Endothelial cell of umbilical vein (primary cell): Measurements from ENCODE around the gene CD44. TPM values are rescaled to one million over a fixed set of nuclear protein-coding genes. Genes with fewer than 3 reads are reported as not detected.

ENCODE experiments used
- BruUV-seq: library from RNA; stranded (reverse); fragments of 400-500 nt; replicated peaks from 2 replicates; lab custom pipeline; 2021; lab: Mats Ljungman, UMichigan
- CTCF ChIA-PET: fragments of 300-600, 350-600 bp; sonication (Branson Sonifier 250); formaldehyde crosslinking; loops from one replicate; lab custom pipeline; 2021; ENCODE audit warnings: antibody characterized with exemption, inconsistent platforms; lab: Charles Lee
- POLR2A ChIA-PET: fragments of 300-600, 350-600 bp; sonication (Branson Sonifier 250); formaldehyde crosslinking; loops from one replicate; lab custom pipeline; 2021; ENCODE audit warnings: antibody characterized with exemption, inconsistent platforms; lab: Charles Lee
- DNase-seq: peaks from one replicate; pipeline ENCODE4 v3.0.0-alpha.2; 2011; ENCODE audit warnings: low read depth, low spot score
- FAIRE-seq: peaks from 2 replicates; lab custom pipeline; 2011; peaks lifted over from hg19 to GRCh38; lab: Jason Lieb, UNC
- H2AFZ ChIP-seq: 2 replicates; pipeline ENCODE4 v1.6.0; 2012; ENCODE audit warnings: low read depth, low read length, control low read depth, inconsistent platforms
- H3K27ac ChIP-seq: 2 replicates; pipeline ENCODE4 v1.5.1; 2011; ENCODE audit warnings: low read depth, mild to moderate bottlenecking, control low read depth, low read length, moderate library complexity; ENCODE audit not compliant: insufficient read depth
- H3K27me3 ChIP-seq, 2 experiments: 2 replicates each; pipeline versions ENCODE4 v1.6.0 to v1.6.1; 2011; ENCODE audit warnings: low read length in 2 of 2, mixed read lengths in 1 of 2; ENCODE audit not compliant: control insufficient read depth in 2 of 2, insufficient read depth in 2 of 2
- H3K36me3 ChIP-seq, 2 experiments: 2 replicates in 1 of 2; 3 replicates in 1 of 2; pipeline ENCODE4 v1.5.1; 2011; ENCODE audit warnings: low read length in 2 of 2, mild to moderate bottlenecking in 1 of 2, moderate library complexity in 1 of 2; ENCODE audit not compliant: control insufficient read depth in 2 of 2, insufficient read depth in 2 of 2; ENCODE audit errors: extremely low read depth in 1 of 2
- H3K4me1 ChIP-seq: 3 replicates; pipeline ENCODE4 v1.5.1; 2011; ENCODE audit warnings: mild to moderate bottlenecking, low read length; ENCODE audit not compliant: control insufficient read depth, insufficient read depth; ENCODE audit errors: extremely low read depth
- H3K4me2 ChIP-seq: 2 replicates; pipeline ENCODE4 v1.6.1; 2011; ENCODE audit warnings: low read length, control low read depth, mixed read lengths; ENCODE audit not compliant: insufficient read depth
- H3K4me3 ChIP-seq, 3 experiments: fragments of 200-600 bp in 1 of 3; sonication (generic), shearing (Covaris generic) in 1 of 3; replicated peaks in 1 of 3; 2 replicates each; pipeline ENCODE4 v1.5.1; 2011 to 2016; ENCODE audit warnings: control low read depth in 3 of 3, low read length in 3 of 3, mild to moderate bottlenecking in 2 of 3, inconsistent platforms in 1 of 3, low read depth in 1 of 3, moderate library complexity in 1 of 3; ENCODE audit not compliant: insufficient read depth in 1 of 3
- H3K79me2 ChIP-seq: 2 replicates; pipeline ENCODE4 v1.6.0; 2012; ENCODE audit warnings: low read length, inconsistent platforms; ENCODE audit not compliant: control insufficient read depth, insufficient read depth
- H3K9ac ChIP-seq: replicated peaks from 2 replicates; pipeline ENCODE3; 2011; ENCODE audit warnings: low read length, control low read depth; ENCODE audit not compliant: insufficient read depth; ENCODE audit errors: extremely low read depth
- H3K9me1 ChIP-seq: replicated peaks from 3 replicates; pipeline ENCODE4 v1.6.0; 2011; ENCODE audit warnings: mild to moderate bottlenecking, low read length; ENCODE audit not compliant: control insufficient read depth, insufficient read depth; ENCODE audit errors: extremely low read depth
- H3K9me3 ChIP-seq: replicated peaks from 2 replicates; pipeline ENCODE4 v1.5.1; 2012; ENCODE audit warnings: low read length, inconsistent platforms; ENCODE audit not compliant: control insufficient read depth, insufficient read depth
- H4K20me1 ChIP-seq: replicated peaks from 2 replicates; pipeline ENCODE3; 2011; ENCODE audit warnings: mild to moderate bottlenecking, low read length; ENCODE audit not compliant: control insufficient read depth, insufficient read depth; ENCODE audit errors: extremely low read depth
- EZH2 ChIP-seq: IDR thresholded peaks from 2 replicates; pipeline ENCODE4 v1.6.1; 2012; ENCODE audit warnings: borderline replicate concordance, low read depth, mild to moderate bottlenecking, moderate library complexity, low read length, inconsistent platforms; ENCODE audit not compliant: severe bottlenecking
- FOS ChIP-seq: IDR thresholded peaks from 2 replicates; pipeline ENCODE4 v1.6.1; 2011; ENCODE audit warnings: mild to moderate bottlenecking, low read length, moderate library complexity, borderline replicate concordance; ENCODE audit not compliant: insufficient read depth
- GATA2 ChIP-seq: IDR thresholded peaks from 2 replicates; pipeline ENCODE4 v1.7.0; 2011; ENCODE audit warnings: low read depth, mild to moderate bottlenecking, moderate library complexity, mixed read lengths, low read length; ENCODE audit not compliant: insufficient read length, insufficient read depth
- JUN ChIP-seq: IDR thresholded peaks from 2 replicates; pipeline ENCODE4 v1.6.1; 2011; ENCODE audit warnings: borderline replicate concordance, low read depth; ENCODE audit not compliant: insufficient read length, insufficient read depth
- MYC ChIP-seq: IDR thresholded peaks from one replicate; pipeline ENCODE4 v1.6.1; 2011; ENCODE audit warnings: mild to moderate bottlenecking, low read depth, low read length
- POLR2A ChIP-seq: IDR thresholded peaks from 2 replicates; pipeline ENCODE4 v1.6.1; 2012; ENCODE audit warnings: low read depth, mild to moderate bottlenecking, control low read depth, low read length
- POLR2AphosphoS5 ChIP-seq: IDR thresholded peaks from 2 replicates; pipeline ENCODE4 v1.6.1; 2012; ENCODE audit warnings: low read depth, mild to moderate bottlenecking, control low read depth, low read length, moderate library complexity; ENCODE audit not compliant: insufficient read depth
- dilution Hi-C: fragments of 300-500 bp; cut with MboI; formaldehyde crosslinking; loops from one replicate; pipeline ENCODE4 v1.15.0; 2019; ENCODE audit warnings: low sequenced_read_pairs; ENCODE audit not compliant: extremely low pct_ligation_motif_present
- intact Hi-C: fragments of 100-400 bp; cut with micrococcal nuclease; formaldehyde crosslinking; loops from one replicate; pipeline ENCODE4 v1.10.0; 2022
- polyA plus RNA-seq, 4 experiments: library from polyadenylated mRNA; depleted of rRNA in 3 of 4; stranded (reverse) in 3 of 4; unstranded in 1 of 4; fragments of >200 nt; gene quantifications; 2 replicates each; pipeline versions ENCODE4 v1.2.1 to v1.2.3, GENCODE V29; 2011 to 2012; ENCODE audit warnings: missing spikeins in 1 of 4
- total RNA-seq: library from RNA; stranded (reverse); gene quantifications from 2 replicates; pipeline ENCODE4 v1.2.3, GENCODE V29; 2021
- TF ChIP-seq, protein P1 (sequence below): IDR thresholded peaks from 2 replicates; pipeline ENCODE4 v1.6.1; 2011; ENCODE audit not compliant: insufficient read depth, insufficient read length
- TF ChIP-seq, protein P2 (sequence below), 2 donors: IDR thresholded peaks; 1 replicate in 1 of 2; 2 replicates in 1 of 2; pipeline ENCODE4 v1.5.1; 2011; ENCODE audit warnings: low read length in 2 of 2, mild to moderate bottlenecking in 2 of 2, moderate library complexity in 2 of 2, control low read depth in 1 of 2, inconsistent platforms in 1 of 2, low read depth in 1 of 2; ENCODE audit not compliant: insufficient read depth in 1 of 2; ENCODE audit errors: extremely low read depth in 1 of 2

The CD44 gene
- total and polyA plus RNA-seq, 2 donors (not counting 3 experiments of a cell fraction or from before 2014, with no cell fraction given), result 25.5 to 26.3 TPM

DNA sequence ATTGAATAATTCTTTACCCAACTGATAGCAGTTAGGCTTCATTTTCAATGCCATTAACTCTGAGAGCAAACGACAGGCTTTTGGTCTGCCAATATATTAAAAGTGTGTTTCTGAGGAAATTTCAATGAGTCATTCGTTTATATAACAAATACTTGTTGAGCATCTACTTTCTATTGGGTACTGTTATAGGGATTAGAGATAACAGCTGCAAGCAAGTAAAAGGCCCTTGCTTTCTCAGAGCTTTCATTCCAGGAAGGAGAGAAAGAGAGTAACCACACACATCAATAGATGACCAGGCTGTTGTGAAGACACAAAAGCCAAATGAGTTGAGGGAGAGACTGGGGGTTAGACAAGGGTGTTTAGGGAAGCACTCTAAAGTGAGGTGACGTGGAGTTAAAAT lies 35.7 kb downstream of the CD44 start:
- Histone ChIP-seq H3K36me3 (peaks cover 0 to 2% of the 10 kb centered on the region in 2 experiments), H3K9me1 (no peaks in the 10 kb centered on the region), H3K9me3 (no peaks in the 10 kb centered on the region), H3K27ac (no peak overlapping the region), H2AFZ (no peak overlapping the region), H3K4me1 (peaks cover 23% of the 10 kb centered on the region), H3K9ac (no peak overlapping the region), H3K4me2 (peak overlapping the region; percentile 2), H3K4me3 (no peak overlapping the region), H3K27me3 (no peaks in the 10 kb centered on the region), H4K20me1 (no peaks in the 10 kb centered on the region), H3K79me2 (peaks cover 84% of the 10 kb centered on the region)
- no TSS peak for BruUV-seq
- ChIA-PET POLR2A (no interaction called here), CTCF (interaction anchor here (0.6 to 1.6 kb wide), 7 partner anchors 9 to 248 kb away, joined by 3 to 9 read pairs (median 3); partner anchors contain the start of gene CD44)
- intact Hi-C loops, result no loop called here
- FAIRE-seq (no peak), DNase-seq (peak; percentile 36)
- dilution Hi-C loops, result no loop called here
- TF ChIP-seq FOS (peak; percentile 77), GATA2 (peak; percentile 37), POLR2A (no peak)

DNA sequence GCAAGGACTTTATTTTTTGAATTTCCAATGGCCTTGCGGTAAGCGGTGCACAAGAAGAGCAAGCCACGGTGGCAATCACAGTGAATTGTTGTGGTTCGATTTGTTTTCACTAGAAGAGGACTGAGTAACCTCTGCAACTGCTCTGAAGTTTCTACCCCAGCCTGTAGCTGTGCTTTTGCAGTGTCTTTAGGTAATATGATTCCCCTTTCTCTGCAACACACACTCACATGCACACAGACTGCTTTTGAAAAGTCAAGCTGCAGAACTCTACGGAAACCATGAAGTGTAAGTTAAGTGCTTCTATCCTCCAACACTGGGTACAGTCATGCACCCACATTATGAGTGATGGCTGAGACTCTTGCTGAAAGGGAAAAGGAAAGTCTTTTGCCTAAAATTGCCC lies 38.4 kb downstream of the CD44 start:
- POLR2A ChIA-PET, result no interaction called here
- DNase-seq, result no peak
- H4K20me1 ChIP-seq, result no peaks in the 10 kb centered on the region

More for the DNA sequence above, 38.4 kb downstream of the CD44 start:
- Histone ChIP-seq H3K4me1 (peaks cover 23% of the 10 kb centered on the region), H3K9ac (no peak overlapping the region), H3K27me3 (no peaks in the 10 kb centered on the region), H3K9me3 (no peaks in the 10 kb centered on the region), H3K4me3 (no peak overlapping the region), H2AFZ (no peak overlapping the region), H3K9me1 (no peaks in the 10 kb centered on the region), H3K4me2 (no peak overlapping the region), H3K27ac (no peak overlapping the region), H3K36me3 (peaks cover 0 to 2% of the 10 kb centered on the region in 2 experiments), H3K79me2 (peaks cover 64% of the 10 kb centered on the region)
- CTCF ChIA-PET, result no interaction called here
- intact Hi-C loops, result no loop called here
- no TSS peak for BruUV-seq
- no peak for FAIRE-seq
- dilution Hi-C loops, result no loop called here
- no peak for TF ChIP-seq FOS
- no peak for TF ChIP-seq MYC
- no peak for TF ChIP-seq POLR2A
- no peak for TF ChIP-seq EZH2
- no peak for TF ChIP-seq POLR2AphosphoS5
- TF ChIP-seq, protein P1, sequence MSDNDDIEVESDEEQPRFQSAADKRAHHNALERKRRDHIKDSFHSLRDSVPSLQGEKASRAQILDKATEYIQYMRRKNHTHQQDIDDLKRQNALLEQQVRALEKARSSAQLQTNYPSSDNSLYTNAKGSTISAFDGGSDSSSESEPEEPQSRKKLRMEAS, result no peak
- TF ChIP-seq GATA2, result no peak
- TF ChIP-seq JUN, result no peak
- TF ChIP-seq, protein P2, sequence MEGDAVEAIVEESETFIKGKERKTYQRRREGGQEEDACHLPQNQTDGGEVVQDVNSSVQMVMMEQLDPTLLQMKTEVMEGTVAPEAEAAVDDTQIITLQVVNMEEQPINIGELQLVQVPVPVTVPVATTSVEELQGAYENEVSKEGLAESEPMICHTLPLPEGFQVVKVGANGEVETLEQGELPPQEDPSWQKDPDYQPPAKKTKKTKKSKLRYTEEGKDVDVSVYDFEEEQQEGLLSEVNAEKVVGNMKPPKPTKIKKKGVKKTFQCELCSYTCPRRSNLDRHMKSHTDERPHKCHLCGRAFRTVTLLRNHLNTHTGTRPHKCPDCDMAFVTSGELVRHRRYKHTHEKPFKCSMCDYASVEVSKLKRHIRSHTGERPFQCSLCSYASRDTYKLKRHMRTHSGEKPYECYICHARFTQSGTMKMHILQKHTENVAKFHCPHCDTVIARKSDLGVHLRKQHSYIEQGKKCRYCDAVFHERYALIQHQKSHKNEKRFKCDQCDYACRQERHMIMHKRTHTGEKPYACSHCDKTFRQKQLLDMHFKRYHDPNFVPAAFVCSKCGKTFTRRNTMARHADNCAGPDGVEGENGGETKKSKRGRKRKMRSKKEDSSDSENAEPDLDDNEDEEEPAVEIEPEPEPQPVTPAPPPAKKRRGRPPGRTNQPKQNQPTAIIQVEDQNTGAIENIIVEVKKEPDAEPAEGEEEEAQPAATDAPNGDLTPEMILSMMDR (IDR thresholded peaks at IDR 0.05; ENCODE audit: extremely low read depth in 1 of 2, insufficient read depth in 1 of 2, low read depth in 1 of 2, low read length in 2 of 2), result no peak
